GM21576 (cell line): ENCODE measurements around the gene FOXP1.

Experiments used
- ATAC-seq: cut with Tn5 transposase; IDR thresholded peaks from one replicate; pipeline ENCODE4 v1.9.1; 2021; ENCODE audit warnings: mild to moderate bottlenecking, moderate library complexity; ENCODE audit not compliant: unreplicated experiment

Gene FOXP1

DNA sequence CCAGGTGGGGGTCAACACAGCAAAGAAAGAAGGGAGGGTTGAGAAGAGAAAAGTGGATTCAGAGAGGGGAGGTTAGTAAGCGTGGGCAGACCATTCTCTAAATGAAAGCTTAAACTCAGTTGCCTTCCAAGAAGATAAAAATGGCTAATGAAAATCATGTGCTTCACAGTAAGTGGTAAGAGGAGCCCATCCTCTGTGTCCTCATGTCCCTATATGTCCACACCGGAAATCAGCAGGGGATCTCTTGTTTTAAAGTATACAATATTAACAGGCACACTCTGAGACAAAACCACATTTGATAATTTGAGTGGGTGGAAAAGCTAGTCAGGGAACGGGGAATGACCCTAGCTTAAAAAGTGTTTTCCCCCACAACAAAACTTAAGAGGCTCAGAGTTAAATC, 4.4 kb upstream of the FOXP1 start:
- ATAC-seq, result no peak

DNA sequence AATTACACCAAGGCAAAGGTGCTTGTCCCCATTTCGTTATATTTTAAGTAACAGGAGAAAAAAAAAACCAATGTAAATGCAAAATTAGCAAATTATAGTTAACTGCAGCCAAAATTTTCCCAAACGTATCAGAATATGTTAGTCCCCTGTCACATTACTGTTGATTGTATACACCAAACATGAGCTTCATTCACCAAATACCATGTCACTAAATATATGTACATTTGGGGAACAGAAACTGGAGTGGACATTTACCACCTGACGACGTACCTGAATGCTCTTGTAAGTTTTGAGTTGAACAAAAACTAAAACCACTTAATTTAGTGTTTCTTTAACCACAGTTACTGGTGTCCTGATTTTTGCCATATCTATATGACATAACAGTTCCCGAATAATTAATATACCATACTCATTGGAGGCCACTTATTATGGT, 3.3 kb upstream of the FOXP1 start:
- no peak for ATAC-seq

GRCh38 chr3:71585887-71586809, 2.6 kb upstream of the FOXP1 start:
- no peak for ATAC-seq

DNA sequence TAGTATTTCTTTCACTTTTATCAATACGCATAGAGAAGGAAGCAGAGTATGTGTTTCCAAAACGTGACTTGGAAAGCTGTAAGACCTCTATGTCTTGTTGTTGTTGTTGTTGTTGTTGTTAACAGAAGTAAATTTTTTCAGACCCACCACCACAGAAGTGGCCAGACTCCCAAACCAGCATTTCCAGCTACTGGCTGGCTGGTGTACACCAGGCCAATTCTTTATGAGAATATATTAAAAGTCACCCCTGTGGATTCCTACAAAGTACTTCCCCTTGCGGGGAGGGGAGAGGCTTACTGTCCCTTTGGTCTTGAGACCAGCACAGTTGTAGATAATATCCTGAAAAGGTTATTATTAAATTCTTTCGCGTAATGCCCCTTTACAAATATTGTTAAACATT, 1.6 kb upstream of the FOXP1 start:
- no peak for ATAC-seq

- no peak for ATAC-seq
Measured at GRCh38 chr3:71584394-71585011, 975 bp upstream of the FOXP1 start.

- ATAC-seq, result no peak
Measured at GRCh38 chr3:71582612-71583565, 639 bp downstream of the FOXP1 start.

DNA sequence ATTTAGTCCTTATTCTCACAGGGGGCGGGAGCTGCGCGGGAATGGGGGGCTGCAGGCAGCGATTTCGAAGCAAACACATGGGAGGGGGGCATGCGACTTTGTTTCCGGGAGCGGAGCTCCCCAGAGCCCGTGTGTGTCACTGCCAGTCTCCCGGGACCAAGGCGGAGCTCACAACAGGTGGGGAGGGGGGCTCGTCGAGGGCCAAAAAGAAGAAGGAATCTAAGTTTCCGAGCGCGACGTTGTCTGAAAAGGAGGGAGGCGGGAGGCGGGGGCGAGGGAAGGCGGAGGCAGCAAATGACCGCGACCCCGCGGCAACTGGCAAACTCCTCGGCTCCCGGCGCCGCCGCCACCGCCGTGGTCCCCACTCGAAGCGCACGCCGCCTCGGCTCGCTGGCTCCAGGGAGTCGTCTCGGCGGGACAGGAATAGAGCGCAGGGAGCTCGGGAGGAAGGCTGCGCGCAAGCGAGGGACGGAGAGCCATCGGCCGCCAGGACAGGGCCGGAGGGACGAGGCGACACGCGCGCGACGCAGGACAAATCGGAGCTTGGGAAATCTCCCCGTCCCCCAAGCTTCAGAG, 1.4 kb downstream of the FOXP1 start:
- ATAC-seq, result no peak

DNA sequence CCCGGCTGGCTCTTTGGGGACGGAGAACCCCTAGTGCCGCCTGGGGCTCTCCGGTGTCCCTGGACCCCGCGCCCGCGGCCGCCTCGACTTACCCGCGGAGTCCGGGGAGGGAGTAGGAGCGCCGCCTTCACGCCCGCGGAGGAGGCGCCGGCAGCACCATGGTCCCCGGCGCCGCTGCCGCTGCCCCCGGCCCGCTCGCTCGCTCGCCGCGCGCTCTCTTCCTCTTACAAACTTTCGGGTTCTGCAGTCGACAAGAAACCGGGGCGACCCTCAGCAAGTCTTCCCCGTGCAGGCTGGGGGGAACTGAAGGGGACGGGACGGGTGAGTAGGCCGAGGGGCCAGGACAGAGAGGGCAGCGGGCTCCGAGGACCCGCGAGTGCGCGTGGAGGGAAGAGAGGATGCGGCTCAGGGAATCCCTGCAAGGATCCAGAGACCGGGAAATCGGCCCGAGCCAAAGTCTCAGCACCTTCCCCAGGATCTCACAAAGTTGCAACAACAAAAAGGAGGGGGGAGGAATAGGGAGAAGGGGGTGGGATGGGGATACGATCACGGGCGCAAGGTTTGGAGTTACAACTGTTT, 2.0 kb downstream of the FOXP1 start:
- no peak for ATAC-seq

DNA sequence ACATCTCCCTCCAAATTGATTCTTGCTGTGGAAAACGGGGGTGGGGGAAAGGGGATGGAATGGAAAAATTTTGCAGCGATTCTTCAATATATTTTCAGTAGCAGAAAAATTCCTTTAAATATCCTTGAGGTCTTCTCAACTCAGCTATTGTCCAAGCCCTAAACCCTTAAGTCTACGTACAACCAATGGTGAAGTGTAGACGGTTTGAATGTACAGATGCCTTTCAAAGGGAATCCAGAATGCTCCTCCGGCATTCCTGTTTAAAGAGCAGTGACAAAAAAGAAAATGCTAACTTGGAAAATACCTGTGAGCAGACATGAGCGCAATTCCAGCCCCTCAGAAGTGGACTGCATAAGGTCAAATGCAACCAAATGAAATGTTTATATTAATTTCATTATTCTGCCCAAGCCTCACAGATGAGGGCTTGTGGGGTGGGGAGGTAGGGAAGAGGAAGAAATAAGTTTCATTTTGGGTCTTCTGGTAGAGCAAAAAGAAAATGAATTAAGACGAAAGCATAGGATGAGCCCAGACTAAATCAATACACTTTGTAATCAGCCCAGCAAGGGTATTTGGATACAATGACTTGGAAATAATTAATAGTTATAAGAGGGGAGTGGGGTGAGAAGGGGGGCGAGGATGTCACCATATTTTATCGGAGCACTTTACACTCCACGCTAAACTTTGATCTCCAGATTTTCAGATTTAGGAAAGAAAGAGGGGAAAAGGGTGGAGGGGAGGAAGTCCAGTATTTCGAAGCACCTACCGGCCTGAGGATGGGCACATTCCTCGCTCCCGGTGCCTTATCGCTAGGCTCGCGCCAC, 2.7 kb downstream of the FOXP1 start:
- ATAC-seq, result no peak

GRCh38 chr3:71579935-71580406, 3.6 kb downstream of the FOXP1 start:
- ATAC-seq, result no peak

GRCh38 chr3:71579326-71579934, 4.1 kb downstream of the FOXP1 start:
- ATAC-seq, result no peak

GRCh38 chr3:71578054-71578751, 5.3 kb downstream of the FOXP1 start:
- no peak for ATAC-seq

- no peak for ATAC-seq
Measured at GRCh38 chr3:71577011-71577410, 6.5 kb downstream of the FOXP1 start.

GRCh38 chr3:71575433-71575832, 8.1 kb downstream of the FOXP1 start:
- ATAC-seq, result no peak

DNA sequence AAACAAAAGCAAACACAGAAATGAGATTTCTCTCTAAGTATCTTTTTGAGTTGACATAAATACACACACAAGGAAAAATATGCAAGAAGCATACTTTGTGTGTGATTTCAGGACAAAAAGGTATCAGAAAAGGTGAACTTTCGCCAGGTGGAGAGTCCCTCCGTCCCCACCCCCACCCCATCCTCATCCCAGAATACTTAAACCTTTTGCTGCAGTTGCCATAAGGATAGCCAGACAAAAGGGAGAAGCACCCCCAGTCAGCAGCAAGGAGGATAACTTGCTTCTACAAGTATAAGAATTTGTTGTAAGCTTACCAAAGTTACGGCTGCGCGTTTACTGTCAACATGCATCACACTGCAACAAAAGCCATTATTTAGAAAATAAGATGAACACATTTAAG, 10.3 kb downstream of the FOXP1 start:
- no peak for ATAC-seq

DNA sequence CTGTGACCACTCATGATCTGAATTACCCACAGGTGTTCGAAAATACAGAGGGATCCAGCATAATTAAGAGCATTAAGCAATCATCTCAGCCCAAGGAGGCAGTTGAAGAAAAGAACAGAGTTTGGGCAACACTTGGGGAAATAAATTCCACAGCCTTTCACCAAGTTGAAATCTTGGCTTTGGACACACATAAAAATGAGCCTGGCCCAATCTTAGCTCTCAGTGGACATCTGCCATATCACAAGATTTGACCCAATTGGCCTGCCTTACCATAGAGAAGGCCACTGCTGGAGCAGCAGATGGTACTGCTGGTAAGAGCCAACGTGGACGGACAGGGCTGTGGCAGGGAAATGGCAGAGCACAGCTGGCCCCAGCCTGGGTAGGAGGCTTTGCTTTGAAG, 13.0 kb downstream of the FOXP1 start:
- ATAC-seq, result no peak

GRCh38 chr3:71568207-71568606, 15.3 kb downstream of the FOXP1 start:
- ATAC-seq, result no peak

GRCh38 chr3:71566776-71567175, 16.8 kb downstream of the FOXP1 start:
- ATAC-seq, result no peak
